NCI-H1048 (cell line): ENCODE data around the gene APBA2.

ENCODE experiments used
- DNase-seq: peaks from one replicate; lab custom pipeline; 2025; lab: John Stamatoyannopoulos, UW

Gene APBA2

GRCh38 chr15:29134239-29134638 is 248.5 kb downstream of the APBA2 start:
- DNase-seq, result no peak

DNA sequence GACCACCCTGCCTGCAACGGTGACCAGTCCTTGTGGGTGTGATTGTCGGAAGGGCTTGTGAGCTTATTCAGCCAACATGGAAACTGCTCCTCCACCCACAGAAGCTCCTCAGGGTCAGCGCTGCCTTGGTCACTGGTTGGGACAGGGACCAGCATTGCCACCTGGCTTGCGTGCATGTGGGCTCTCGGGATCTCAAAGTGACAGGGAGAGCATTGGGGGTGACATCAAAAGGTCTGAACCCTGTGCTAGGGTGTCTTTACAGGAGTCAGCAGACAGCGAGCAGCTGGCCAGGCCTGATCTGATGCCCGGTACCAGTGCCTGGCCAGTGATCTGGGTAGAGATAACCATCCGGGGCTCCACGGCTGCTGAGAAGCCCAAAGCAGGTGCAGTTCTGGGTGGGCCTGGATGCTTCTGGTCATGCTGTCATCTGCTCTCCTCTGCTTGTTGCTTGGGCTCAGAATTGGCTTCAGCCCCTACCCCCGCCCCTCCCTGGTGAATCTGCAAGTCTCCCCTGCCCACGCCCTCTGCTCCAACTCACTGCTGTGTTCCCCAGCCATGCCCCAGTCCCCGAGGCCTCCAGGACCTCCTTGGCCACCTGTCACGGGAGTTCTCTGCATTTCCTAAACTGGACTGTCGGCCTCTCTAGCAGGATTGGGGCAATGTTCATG is 249.0 kb downstream of the APBA2 start:
- DNase-seq, result no peak

DNA sequence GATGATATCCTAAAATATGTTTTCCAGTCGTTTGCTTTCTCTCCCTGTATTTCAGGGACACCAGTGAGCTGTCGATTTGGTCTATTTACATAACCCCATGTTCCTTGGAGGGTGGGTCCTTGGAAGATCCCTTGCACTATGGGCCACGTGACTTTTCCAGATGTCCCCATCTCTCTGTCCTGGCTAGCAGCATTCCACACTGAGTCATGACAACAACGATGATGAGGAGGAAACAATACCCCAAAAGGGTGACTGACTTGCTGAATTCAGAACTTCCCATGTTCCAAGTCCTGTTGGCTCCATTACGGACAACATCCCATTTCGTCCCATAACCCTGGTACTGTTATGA is 249.5 kb downstream of the APBA2 start:
- DNase-seq, result no peak

GRCh38 chr15:29135702-29136646 is 250.2 kb downstream of the APBA2 start:
- no peak for DNase-seq

DNA sequence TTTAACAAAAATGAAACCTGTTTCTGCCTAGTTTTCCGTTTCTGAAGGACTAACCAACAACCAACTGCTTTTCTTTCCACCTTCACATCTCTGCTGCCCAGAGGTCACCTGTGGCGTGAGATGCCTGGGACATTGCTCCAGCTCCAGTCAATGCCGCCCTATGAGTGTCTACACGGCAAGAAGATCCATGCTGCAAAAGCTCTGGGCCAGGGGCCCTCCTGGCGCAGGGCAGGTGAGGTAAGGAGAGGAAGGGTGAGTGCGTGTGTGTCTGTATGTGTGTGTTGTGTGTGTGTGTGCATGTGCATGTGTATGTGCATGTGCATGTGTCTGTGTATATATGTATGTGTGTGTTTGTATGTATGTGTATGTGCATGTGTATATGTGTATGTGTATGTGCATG is 252.5 kb downstream of the APBA2 start:
- DNase-seq, result no peak

GRCh38 chr15:29139072-29139471 is 253.3 kb downstream of the APBA2 start:
- no peak for DNase-seq

DNA sequence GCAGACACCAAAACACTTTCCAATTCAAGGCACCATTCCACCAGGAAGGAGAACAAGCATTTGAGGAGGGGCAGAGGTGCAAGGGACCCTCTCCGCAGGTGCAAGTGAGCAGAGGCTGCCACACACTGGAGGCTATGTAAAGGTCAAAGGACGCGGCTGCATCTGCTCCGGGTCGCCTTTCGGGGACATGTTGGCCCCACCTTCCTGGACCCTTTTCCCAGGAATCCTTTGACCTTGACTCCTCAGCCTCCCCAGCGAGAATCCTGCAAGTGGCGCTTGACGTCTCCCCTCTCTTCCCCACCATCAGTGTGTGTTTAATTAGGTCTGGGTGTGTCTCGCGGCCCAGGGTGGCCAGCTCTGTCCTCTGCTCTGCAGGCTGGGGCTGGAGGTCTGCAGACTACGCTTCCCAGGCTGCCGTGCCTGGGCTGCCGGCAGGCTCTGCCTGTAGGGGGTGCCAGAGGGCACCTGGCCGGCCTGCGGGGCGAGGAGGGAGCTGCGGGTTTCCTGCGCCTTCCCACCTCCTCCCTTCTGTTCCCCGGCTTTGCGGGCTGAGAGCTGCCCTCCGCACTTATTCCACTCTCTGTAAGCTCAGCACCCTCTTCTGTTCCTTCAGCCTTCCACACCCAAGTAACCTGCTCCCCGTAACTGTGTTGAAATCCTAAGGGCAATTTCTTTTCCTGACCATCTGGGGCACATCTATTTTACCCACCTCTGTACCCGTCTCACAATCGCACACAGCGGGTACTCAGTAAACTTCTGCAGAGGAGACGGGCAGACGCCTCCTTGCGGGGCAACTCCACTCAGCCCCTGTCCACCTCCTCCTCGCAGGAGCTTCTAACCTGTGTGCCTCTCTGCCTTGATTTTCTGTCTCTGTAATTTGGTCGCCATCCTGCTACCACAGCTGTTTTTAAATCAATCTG is 254.0 kb downstream of the APBA2 start:
- DNase-seq, result no peak

GRCh38 chr15:29140475-29141307 is 254.9 kb downstream of the APBA2 start:
- no peak for DNase-seq

GRCh38 chr15:29141308-29142128 is 255.7 kb downstream of the APBA2 start:
- no peak for DNase-seq

DNA sequence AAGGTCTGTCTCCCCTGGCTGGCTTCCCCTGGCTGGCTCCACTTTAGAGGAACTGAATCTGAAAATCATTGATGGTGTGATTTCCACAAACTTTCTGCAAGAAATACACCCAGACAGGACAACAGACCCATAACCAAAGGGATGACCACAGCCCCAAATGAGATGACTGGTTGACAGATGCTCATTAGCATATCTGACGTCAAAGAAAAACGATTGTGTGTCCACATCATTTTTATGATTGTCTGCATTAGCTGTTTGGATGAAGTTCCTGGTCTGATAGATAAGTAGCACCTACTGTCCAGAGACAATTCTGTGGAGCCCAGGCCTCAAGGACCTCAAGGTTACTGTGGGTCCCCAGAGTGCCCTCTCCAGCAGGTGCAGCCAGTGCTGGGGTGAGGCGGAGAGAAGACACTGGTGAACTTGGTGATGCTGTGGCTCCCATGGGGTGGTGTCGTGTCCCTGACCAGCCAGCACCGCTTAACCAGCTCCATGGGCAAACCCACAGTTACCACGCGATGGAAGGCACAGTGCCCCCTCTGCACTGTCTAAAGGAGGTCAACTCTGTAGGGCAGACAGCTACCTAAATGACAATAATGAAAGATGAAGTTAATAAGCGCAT is 256.5 kb downstream of the APBA2 start:
- no peak for DNase-seq

DNA sequence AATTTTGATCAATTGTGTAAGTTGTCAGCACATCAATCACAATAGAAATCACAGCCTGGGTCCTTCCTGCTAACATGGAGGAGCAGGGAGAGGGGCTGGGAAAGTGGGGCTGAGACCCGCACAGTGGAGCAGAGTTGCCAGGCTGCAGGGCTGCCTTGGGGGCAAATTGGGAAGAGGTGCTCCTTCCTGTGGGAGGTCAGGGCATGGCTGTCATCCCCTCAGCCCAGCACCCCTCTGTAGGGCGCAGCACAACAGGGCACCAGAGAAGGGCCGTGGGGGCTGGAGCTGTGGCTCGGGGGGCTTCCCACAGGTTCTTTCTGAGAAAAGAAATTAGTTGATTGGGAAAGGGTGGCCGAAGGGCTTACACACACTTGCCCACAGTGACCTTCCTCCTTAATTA is 257.5 kb downstream of the APBA2 start:
- no peak for DNase-seq

DNA sequence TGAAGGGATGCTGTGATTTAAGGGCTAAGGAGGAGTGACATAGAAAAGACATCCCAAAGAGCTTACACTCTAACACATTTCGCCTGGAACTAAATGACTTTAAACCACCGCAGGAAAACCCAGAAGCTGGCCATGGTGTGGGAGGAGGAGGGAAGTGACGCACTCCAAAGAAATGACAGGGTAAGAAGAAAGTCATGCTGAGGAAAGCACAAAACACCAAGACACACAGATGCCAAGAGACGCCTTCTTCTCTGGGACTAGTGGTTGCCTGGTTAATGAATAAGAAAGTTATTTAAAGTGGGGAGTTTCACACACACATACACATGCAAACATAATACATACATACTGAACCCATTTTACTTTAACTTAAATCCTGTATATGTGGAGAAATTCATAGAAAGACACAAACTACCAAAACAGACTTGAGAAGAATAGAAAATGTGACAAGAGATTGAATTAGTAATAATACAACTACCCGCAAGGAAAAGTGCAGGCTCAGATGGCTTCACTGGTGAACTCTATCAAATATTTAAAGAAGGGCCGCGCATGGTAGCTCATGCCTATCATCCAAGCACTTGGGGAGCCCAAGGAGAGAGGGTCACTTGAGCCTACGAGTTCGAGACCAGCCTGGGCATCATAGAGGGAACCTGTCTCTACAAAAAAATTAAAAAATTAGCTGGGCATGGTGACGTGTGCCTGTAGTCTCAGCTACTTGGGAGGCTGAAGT is 258.3 kb downstream of the APBA2 start:
- no peak for DNase-seq

DNA sequence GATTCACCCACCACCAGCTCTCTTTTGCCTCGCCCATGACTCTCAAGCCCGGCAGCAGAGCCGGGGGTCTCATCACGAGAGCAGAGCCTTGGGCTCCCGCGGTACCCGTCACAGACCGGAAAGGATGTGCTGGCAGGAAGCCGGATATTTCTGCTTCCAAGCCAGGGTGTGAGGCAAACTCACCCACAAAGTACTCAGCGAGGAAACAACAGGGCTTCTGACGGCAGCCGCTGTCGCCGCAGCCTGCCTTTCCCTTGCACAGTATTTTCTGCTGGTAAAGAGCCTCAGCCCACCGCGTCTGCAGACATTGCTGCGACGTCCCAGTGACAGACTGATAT is 263.9 kb downstream of the APBA2 start:
- DNase-seq, result no peak

- no peak for DNase-seq
Measured at GRCh38 chr15:29150515-29151483, 265.0 kb downstream of the APBA2 start.

DNA sequence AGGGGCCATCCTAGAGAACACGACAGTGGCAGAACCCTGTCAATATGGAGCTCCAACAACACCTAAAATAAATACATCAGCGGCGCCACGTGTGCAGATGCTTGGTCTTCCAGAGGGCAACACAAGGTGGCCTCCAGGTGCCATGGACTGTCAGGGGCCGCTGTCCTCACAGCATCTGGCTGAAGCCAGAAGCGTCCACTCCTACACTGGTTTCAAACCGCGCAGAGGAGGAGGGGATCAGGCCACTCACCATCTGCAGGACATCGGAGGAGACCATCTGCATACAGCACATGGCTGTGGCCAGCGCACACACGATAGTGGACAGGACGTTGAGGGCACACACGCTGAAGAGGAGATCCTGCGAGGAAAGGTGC is 265.7 kb downstream of the APBA2 start:
- no peak for DNase-seq

GRCh38 chr15:29156521-29156920 is 270.7 kb downstream of the APBA2 start:
- no peak for DNase-seq

DNA sequence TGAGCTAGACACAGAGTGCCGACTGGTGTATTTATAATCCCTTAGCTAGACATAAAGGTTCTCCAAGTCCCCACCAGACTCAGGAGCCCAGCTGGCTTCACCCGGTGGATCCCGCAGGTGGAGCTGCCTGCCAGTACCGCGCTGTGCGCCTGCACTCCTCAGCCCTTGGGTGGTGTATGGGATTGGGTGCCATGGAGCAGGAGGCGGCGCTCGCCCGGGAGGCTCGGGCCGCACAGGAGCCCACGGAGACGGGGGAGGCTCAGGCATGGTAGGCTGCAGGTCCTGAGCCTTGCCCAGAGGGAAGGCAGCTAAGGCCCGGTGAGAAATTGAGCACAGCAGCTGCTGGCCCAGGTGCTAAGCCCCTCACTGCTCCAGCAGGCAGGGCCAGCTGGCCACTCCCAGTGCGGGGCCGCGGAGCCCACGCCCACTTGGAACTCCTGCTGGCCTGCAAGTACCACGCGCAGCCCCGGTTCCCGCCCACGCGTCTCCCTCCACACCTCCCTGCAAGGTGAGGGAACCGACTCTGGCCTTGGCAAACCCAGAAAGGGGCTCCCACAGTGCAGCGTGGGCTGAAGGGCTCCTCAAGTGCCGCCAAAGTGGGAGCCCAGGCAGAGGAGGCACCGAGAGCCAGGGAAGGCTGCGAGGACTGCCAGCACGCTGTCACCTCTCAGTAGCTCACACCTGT is 274.1 kb downstream of the APBA2 start:
- no peak for DNase-seq

DNA sequence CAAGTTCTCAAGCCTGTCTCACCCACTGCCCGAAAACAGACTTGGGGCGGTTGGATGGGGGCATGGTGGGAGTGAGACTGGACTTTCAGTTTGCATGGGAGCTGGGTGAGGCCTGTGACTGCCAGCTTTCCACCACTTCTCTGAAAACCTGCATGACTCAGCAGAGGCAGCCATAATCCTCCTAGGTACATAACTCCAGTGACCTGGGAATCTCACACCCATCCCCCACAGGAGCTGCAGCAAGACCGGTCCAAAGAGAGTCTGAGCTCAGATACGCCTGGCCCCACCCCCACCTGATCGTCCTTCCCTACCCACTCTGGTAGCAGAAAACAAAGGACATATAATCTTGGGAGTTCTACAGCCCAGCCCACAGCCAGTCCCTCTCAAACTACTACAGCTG is 276.6 kb downstream of the APBA2 start:
- no peak for DNase-seq
